ENCODE data around the gene CXXC1. TPM values are rescaled to one million over a fixed set of nuclear protein-coding genes. Genes with fewer than 3 reads are reported as not detected.

Gene CXXC1
- total and polyA plus RNA-seq, 2 of the 13 experiments (the other 11 are each of a cell fraction or from before 2014, with no cell fraction given): 32.9 to 39.0 TPM

DNA sequence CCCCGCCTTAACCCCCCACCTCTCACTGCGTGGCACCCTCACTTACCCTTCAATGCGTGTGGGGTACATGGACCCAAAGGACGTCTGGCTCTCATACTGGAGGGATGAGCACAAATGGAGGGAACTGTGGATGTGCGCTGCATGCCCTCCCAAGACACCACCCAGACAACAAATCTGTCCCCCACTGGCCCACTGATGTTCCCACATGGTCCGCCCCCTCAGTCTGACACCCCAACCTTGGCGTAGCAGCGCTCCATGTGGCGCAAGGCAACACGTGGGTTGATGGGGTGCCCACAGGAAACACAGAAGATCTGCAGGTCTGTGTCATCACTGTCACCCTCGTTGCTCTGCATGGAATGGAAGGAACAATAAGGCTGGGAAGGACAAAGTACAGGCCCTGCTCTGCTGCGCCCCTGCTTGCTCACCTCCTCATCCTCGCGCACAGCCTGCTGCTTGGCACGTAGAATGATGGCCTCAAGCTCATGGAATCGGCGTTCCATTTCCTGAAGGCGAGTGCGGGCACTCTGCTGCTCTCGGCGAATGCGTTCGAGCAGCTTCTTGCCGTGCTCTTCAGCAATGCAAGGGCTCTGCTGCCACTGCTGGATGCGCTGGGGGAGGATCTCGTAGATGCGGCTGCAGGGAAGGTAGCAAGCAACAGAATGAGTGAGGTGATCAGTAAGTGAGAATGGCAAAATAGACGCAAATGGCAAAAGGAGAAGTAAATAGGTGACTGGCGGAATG, 3.9 kb downstream of the CXXC1 start:
- Histone ChIP-seq H3K4me1 (ENCODE audit: insufficient read depth, low read length) (peaks cover 33% of the 10 kb centered on the region), H3K36me3 (replicated peaks in 1 of 2; ENCODE audit: control insufficient read depth in 1 of 2, insufficient read depth in 2 of 2, low read length in 2 of 2) (peaks cover 9 to 23% of the 10 kb centered on the region in 2 experiments; a peak in 4 of 5 replicates), H3K4me2 (ENCODE audit: low read depth, low read length) (no peak overlapping the region), H4K20me1 (ENCODE audit: insufficient read depth, low read length) (no peaks in the 10 kb centered on the region), H3K9ac (ENCODE audit: insufficient read depth, low read depth, low read length) (no peak overlapping the region), H3K9me3 (ENCODE audit: low read length) (no peaks in the 10 kb centered on the region), H3K27ac (ENCODE audit: extremely low read length, insufficient read depth, low read length) (no peak overlapping the region), H3K27me3 (ENCODE audit: control insufficient read depth in 1 of 2, insufficient read depth in 2 of 2, low read length in 2 of 2) (peaks cover 0 to 4% of the 10 kb centered on the region in 2 experiments; a peak in 1 of 5 replicates), H3K79me2 (ENCODE audit: insufficient read depth, low read length) (peaks cover 28% of the 10 kb centered on the region), H2AFZ (ENCODE audit: low read length) (no peak overlapping the region), H3K4me3 (replicated peaks in 1 of 3; ENCODE audit: insufficient read depth in 1 of 3, low read depth in 2 of 3, low read length in 3 of 3) (no peak overlapping the region)
- BruUV-seq (replicated peaks): TSS peak; percentile 22
- intact Hi-C loops (cut with micrococcal nuclease; ENCODE audit: unreplicated experiment) (no loop called here), in situ Hi-C loops (cut with HindIII; ENCODE audit: extremely low pct_ligation_motif_present, low pct_unique_long_range_greater_than_20kb) (loop anchor here (10.0 kb wide), 1 partner anchor 141 kb away; no protein-coding TSS in a partner anchor)
- DNase-seq (ENCODE audit: low spot score) (no peak), FAIRE-seq (no peak), ATAC-seq (no peak)
- ChIA-PET POLR2A (no interaction called here), CTCF (ENCODE audit: low intra/inter-chr PET ratio, low total read pairs) (no interaction called here)
- 98% methylated on average over 29 of the region's 29 CpGs for WGBS (ENCODE audit: low lambda C conversion rate)
- TF ChIP-seq, protein P1, sequence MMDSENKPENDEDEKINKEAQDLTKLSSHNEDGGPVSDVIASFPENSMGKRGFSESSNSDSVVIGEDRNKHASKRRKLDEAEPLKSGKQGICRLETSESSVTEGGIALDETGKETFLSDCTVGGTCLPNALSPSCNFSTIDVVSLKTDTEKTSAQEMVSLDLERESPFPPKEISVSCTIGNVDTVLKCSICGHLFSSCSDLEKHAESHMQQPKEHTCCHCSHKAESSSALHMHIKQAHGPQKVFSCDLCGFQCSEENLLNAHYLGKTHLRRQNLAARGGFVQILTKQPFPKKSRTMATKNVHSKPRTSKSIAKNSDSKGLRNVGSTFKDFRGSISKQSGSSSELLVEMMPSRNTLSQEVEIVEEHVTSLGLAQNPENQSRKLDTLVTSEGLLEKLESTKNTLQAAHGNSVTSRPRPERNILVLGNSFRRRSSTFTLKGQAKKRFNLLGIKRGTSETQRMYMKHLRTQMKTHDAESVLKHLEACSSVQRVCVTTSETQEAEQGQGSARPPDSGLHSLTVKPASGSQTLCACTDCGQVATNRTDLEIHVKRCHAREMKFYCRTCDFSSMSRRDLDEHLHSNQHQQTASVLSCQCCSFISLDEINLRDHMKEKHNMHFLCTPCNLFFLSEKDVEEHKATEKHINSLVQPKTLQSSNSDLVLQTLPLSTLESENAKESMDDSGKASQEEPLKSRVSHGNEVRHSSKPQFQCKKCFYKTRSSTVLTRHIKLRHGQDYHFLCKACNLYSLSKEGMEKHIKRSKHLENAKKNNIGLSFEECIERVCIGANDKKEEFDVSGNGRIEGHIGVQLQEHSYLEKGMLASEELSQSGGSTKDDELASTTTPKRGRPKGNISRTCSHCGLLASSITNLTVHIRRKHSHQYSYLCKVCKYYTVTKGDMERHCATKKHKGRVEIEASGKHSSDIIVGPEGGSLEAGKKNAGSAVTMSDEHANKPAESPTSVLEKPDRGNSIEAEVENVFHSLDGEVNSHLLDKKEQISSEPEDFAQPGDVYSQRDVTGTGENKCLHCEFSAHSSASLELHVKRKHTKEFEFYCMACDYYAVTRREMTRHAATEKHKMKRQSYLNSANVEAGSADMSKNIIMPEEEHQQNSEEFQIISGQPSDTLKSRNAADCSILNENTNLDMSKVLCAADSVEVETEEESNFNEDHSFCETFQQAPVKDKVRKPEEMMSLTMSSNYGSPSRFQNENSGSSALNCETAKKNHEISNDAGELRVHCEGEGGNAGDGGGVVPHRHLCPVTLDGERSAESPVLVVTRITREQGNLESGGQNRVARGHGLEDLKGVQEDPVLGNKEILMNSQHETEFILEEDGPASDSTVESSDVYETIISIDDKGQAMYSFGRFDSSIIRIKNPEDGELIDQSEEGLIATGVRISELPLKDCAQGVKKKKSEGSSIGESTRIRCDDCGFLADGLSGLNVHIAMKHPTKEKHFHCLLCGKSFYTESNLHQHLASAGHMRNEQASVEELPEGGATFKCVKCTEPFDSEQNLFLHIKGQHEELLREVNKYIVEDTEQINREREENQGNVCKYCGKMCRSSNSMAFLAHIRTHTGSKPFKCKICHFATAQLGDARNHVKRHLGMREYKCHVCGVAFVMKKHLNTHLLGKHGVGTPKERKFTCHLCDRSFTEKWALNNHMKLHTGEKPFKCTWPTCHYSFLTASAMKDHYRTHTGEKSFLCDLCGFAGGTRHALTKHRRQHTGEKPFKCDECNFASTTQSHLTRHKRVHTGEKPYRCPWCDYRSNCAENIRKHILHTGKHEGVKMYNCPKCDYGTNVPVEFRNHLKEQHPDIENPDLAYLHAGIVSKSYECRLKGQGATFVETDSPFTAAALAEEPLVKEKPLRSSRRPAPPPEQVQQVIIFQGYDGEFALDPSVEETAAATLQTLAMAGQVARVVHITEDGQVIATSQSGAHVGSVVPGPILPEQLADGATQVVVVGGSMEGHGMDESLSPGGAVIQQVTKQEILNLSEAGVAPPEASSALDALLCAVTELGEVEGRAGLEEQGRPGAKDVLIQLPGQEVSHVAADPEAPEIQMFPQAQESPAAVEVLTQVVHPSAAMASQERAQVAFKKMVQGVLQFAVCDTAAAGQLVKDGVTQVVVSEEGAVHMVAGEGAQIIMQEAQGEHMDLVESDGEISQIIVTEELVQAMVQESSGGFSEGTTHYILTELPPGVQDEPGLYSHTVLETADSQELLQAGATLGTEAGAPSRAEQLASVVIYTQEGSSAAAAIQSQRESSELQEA (CRISPR knock-in tag; IDR thresholded peaks at IDR 0.05; ENCODE audit: not compliant biosample characterization): no peak
- TF ChIP-seq ZBTB3 (CRISPR knock-in tag; IDR thresholded peaks at IDR 0.05; ENCODE audit: borderline replicate concordance, low read depth) (no peak), ZNF446 (CRISPR knock-in tag; IDR thresholded peaks at IDR 0.05) (no peak), EP300 (IDR thresholded peaks at IDR 0.05; ENCODE audit: low read depth in 2 of 2, low read length in 2 of 2) (no peak), EP300 (CRISPR knock-in tag; IDR thresholded peaks at IDR 0.05; ENCODE audit: borderline replicate concordance) (no peak)
- TF ChIP-seq, protein P2, sequence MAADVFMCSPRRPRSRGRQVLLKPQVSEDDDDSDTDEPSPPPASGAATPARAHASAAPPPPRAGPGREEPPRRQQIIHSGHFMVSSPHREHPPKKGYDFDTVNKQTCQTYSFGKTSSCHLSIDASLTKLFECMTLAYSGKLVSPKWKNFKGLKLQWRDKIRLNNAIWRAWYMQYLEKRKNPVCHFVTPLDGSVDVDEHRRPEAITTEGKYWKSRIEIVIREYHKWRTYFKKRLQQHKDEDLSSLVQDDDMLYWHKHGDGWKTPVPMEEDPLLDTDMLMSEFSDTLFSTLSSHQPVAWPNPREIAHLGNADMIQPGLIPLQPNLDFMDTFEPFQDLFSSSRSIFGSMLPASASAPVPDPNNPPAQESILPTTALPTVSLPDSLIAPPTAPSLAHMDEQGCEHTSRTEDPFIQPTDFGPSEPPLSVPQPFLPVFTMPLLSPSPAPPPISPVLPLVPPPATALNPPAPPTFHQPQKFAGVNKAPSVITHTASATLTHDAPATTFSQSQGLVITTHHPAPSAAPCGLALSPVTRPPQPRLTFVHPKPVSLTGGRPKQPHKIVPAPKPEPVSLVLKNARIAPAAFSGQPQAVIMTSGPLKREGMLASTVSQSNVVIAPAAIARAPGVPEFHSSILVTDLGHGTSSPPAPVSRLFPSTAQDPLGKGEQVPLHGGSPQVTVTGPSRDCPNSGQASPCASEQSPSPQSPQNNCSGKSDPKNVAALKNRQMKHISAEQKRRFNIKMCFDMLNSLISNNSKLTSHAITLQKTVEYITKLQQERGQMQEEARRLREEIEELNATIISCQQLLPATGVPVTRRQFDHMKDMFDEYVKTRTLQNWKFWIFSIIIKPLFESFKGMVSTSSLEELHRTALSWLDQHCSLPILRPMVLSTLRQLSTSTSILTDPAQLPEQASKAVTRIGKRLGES (CRISPR knock-in tag; IDR thresholded peaks at IDR 0.05; ENCODE audit: borderline replicate concordance): no peak
- TF ChIP-seq, protein P3, sequence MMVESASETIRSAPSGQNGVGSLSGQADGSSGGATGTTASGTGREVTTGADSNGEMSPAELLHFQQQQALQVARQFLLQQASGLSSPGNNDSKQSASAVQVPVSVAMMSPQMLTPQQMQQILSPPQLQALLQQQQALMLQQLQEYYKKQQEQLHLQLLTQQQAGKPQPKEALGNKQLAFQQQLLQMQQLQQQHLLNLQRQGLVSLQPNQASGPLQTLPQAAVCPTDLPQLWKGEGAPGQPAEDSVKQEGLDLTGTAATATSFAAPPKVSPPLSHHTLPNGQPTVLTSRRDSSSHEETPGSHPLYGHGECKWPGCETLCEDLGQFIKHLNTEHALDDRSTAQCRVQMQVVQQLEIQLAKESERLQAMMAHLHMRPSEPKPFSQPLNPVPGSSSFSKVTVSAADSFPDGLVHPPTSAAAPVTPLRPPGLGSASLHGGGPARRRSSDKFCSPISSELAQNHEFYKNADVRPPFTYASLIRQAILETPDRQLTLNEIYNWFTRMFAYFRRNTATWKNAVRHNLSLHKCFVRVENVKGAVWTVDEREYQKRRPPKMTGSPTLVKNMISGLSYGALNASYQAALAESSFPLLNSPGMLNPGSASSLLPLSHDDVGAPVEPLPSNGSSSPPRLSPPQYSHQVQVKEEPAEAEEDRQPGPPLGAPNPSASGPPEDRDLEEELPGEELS (CRISPR knock-in tag; IDR thresholded peaks at IDR 0.05): no peak
